ENCODE data around the gene FHIT.

The FHIT gene

DNA sequence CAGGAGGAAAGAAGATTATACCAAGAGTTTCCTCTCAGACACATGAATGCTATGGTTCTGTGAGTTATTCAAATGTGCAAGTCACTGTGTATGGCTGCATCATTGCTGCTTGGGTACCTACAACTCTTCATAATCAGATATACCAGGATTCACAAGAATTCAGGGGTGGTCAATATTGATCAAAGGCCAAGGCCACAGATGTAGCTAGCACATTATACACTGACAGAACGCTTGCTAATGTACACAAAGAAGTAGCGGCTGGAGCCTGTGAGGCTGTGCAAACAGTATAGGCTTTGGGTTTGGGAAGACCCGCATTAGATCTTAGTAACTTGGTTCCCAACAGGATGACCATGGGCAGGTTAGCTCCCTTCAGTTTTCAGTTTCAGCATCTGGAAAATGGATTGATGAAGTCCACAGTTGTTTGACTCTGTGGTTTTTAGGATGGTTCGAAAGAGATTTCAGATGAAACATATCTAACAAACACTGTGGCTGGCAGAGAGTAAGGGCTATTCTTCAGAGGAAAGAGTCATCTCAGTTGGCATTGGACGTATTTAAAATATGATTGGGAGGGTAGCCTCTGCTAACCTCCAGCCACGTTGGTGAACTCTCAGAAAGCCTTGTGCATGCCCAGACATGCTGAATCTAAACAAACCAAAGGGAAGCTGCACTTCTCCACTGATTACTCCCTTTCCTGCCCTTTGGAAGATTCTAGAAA lies 1452.7 kb downstream of the FHIT start:
- no peak for DNase-seq

- DNase-seq = no peak
Observed at GRCh38 chr3:59797533-59797932, 1453.7 kb downstream of the FHIT start.

- DNase-seq = no peak
Observed at GRCh38 chr3:59796456-59796855, 1454.8 kb downstream of the FHIT start.

GRCh38 chr3:59795756-59796155 lies 1455.5 kb downstream of the FHIT start:
- no peak for DNase-seq

DNA sequence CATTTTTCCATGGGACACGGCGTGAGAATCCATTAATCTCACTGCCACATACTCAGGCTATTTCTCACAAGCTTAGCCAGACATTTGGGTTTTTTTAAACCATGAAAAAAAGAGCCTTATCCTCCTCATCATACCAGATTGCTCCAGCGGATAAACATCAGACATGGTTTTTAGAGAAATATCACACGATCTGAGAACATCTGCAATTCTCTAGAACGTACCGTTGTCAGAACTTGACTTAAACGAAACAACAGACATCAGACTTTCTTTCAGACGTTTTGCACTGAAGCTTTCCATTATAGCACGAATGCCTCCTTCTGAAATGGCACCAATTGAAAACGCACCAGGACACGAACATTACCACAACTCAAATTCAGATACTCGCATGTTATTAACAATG lies 1457.3 kb downstream of the FHIT start:
- DNase-seq = no peak

- DNase-seq = no peak
Observed at GRCh38 chr3:59791774-59792308, 1459.4 kb downstream of the FHIT start.

DNA sequence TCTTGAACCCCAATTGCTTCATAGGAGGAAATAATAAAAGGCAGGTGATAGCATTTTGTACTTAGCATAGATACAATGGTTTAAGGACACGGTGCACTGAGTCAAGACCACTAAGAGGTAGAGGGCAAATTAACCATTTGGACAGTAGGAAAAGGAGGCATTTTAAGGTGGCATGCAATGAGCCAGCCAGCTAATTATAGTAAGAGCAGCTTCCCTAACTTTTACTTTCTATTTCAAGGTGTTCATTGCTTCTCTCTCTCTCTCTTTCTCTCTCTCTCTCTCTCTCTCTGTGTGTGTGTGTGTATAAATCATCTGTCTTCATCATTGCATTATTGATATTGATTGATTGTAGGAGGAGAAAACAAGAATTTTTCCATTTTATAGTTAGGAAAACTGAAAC lies 1461.0 kb downstream of the FHIT start:
- no peak for DNase-seq

DNA sequence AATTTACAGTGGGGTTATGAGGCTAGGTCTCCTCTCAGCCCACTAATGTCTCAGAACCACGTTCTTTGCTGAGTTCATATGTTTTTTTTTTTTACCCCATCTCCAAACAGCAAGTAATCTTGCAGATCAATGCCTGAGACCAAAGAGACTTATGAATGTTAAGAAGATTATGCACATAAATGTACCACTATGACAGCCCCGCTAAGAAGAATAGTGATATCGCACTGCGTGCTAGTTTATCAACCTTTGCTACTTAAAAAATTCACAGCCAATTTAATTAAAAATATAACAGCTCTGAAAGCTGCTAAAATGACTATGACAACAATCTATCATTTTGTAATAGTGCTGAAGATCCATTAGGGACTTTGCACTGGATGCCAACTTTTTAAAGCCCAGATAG lies 1462.5 kb downstream of the FHIT start:
- DNase-seq = no peak

DNA sequence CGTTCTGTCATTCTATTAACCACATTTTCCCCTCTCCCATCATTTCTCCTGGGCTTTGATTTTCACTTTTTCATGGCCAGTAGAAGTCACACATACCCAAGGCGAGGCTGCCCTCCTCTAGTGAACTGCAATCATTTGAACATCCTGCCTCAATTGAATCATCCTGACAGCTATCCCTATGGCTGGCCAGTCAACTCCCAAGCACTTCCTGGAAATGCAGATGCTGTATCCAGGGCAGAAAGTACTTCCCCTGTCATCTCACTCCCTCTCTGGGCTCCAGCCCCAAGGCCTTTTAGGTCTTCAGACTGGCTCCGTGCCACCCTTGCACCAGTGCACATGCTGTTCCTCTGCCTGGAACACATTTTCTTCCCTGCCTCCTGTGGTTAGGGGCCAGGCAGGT lies 1463.1 kb downstream of the FHIT start:
- DNase-seq = no peak

GRCh38 chr3:59786374-59786773 lies 1464.9 kb downstream of the FHIT start:
- DNase-seq = no peak

DNA sequence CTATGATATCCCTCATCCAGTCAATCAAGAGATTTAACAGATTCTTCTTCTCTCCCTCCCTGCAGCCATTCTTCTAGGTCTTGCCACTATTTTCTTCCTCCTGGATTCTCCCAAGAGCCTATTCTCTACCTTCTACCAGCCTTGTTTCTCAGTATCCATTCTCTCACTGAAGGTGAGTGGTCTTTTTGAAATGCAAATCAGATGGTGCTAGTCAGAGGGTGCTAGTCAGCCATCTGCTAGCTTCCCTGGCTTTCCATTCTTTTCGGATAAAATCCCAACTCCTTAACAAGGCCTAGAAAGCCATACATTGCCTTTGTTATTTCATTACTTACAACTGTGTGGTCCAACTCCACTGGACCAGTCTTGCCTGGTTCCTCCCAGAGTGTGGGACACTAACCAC lies 1467.1 kb downstream of the FHIT start:
- DNase-seq = no peak

GRCh38 chr3:59783468-59783988 lies 1467.7 kb downstream of the FHIT start:
- DNase-seq = no peak

- DNase-seq = no peak
Observed at GRCh38 chr3:59782664-59783063, 1468.6 kb downstream of the FHIT start.

- DNase-seq = no peak
Observed at GRCh38 chr3:59780209-59780608, 1471.0 kb downstream of the FHIT start.

DNA sequence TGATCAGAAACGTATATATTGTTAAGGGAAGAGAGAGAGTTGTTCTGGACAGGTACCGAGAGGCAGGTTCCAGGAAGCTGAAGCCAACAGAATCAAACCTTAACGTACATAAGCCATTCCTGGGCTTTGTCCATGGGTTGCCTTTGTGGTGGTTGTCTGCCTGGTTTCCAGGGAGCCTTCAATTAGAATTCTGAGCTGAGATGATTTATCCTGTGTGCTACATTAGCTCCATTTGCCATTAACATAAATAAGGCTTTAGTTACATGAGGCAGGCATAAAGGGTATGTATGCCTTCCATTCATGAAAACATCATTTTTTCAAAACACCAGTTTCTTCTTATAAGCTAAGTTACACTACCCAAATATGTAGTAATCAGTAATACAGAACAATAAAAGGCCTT lies 1472.0 kb downstream of the FHIT start:
- no peak for DNase-seq

GRCh38 chr3:59777667-59778077 lies 1473.6 kb downstream of the FHIT start:
- DNase-seq = no peak

- no peak for DNase-seq
Observed at GRCh38 chr3:59777066-59777465, 1474.2 kb downstream of the FHIT start.

- DNase-seq = no peak
Observed at GRCh38 chr3:59775761-59776325, 1475.4 kb downstream of the FHIT start.

- DNase-seq = no peak
Observed at GRCh38 chr3:59775106-59775505, 1476.1 kb downstream of the FHIT start.

- DNase-seq = no peak
Observed at GRCh38 chr3:59774634-59775033, 1476.6 kb downstream of the FHIT start.

DNA sequence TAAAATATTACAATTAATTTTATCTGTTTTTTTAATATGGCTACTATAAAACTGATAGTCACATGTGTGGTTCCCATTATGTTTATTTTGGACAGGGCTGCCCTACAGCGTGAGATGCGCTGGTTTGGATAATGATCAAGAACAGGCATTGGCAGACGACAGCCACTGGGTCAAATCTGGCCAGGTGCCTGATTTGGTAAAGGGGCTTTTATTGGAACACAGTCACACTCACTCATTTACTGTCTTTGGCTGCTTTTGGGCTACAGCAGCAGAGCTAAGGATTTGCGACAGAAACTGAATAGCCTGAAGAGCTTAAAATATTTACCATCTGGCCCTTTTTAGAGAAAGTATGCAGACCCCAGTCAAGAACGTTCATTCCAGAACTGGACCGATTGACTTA lies 1477.3 kb downstream of the FHIT start:
- no peak for DNase-seq

- no peak for DNase-seq
Observed at GRCh38 chr3:59772416-59773408, 1478.5 kb downstream of the FHIT start.

DNA sequence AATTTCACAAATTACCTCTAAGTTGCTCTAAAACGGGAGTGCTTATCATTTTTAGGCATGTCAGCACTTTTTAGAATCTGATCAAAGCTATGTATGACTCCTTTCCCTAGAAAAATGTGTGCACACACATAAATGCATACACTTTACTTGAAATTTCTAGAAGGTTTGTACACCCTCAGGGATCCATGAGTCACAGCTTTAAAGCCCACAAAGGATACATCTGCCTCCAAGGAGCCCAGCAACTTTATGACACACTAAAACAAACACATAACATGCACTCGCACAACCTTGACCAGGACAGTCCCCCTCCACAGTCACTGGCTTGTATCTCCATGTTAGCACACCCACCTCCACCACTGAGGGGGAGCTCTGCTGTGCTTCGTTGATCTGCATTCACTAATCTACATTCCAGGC lies 1479.5 kb downstream of the FHIT start:
- DNase-seq = no peak
